ENCODE results near the gene IPO5.
"Not testable (repeated sequence)": the region's sequence is repeated elsewhere in the genome, so short reads cannot be mapped to it uniquely, and the experiment has no call there.

Gene IPO5

GRCh38 chr13:98047785-98048184 lies 94.3 kb downstream of the IPO5 start:
- not testable (repeated sequence) for H3K27ac ChIP-seq, H3K4me3 ChIP-seq

- Histone ChIP-seq H3K27ac (no peak overlapping the region), H3K4me3 (no peak overlapping the region)
These were observed 94.8 kb downstream of the IPO5 start for GRCh38 chr13:98048265-98048664.

GRCh38 chr13:98050041-98050466 lies 96.6 kb downstream of the IPO5 start:
- Histone ChIP-seq H3K4me3 (no peak overlapping the region), H3K27ac (no peak overlapping the region)

GRCh38 chr13:98052412-98052811 lies 98.9 kb downstream of the IPO5 start:
- H3K27ac ChIP-seq, result no peak overlapping the region
- H3K4me3 ChIP-seq, result no peak overlapping the region

GRCh38 chr13:98054301-98054700 lies 100.8 kb downstream of the IPO5 start:
- H3K4me3 ChIP-seq, result no peak overlapping the region
- no peak overlapping the region for H3K27ac ChIP-seq

- H3K27ac ChIP-seq, result no peak overlapping the region
- H3K4me3 ChIP-seq, result no peak overlapping the region
These were observed 102.1 kb downstream of the IPO5 start for GRCh38 chr13:98055623-98056022.

- Histone ChIP-seq H3K4me3 (no peak overlapping the region), H3K27ac (no peak overlapping the region)
These were observed 103.5 kb downstream of the IPO5 start for GRCh38 chr13:98056839-98057410.

- Histone ChIP-seq H3K27ac (no peak overlapping the region), H3K4me3 (no peak overlapping the region)
These were observed 105.8 kb downstream of the IPO5 start for GRCh38 chr13:98059276-98059675.

GRCh38 chr13:98060282-98060681 lies 106.8 kb downstream of the IPO5 start:
- H3K4me3 ChIP-seq, result no peak overlapping the region
- no peak overlapping the region for H3K27ac ChIP-seq

GRCh38 chr13:98065468-98065867 lies 112.0 kb downstream of the IPO5 start:
- H3K4me3 ChIP-seq, result no peak overlapping the region
- no peak overlapping the region for H3K27ac ChIP-seq

GRCh38 chr13:98066636-98067035 lies 113.2 kb downstream of the IPO5 start:
- Histone ChIP-seq H3K4me3 (no peak overlapping the region), H3K27ac (no peak overlapping the region)

GRCh38 chr13:98068521-98068920 lies 115.0 kb downstream of the IPO5 start:
- H3K4me3 ChIP-seq, result no peak overlapping the region

GRCh38 chr13:98069985-98070384 lies 116.5 kb downstream of the IPO5 start:
- Histone ChIP-seq H3K4me3 (no peak overlapping the region), H3K27ac (no peak overlapping the region)

More at GRCh38 chr13:98068521-98068920, 115.0 kb downstream of the IPO5 start:
- no peak overlapping the region for H3K27ac ChIP-seq

GRCh38 chr13:98071316-98071715 lies 117.8 kb downstream of the IPO5 start:
- Histone ChIP-seq H3K4me3 (no peak overlapping the region), H3K27ac (no peak overlapping the region)

GRCh38 chr13:98072476-98072875 lies 119.0 kb downstream of the IPO5 start:
- H3K4me3 ChIP-seq, result no peak overlapping the region
- no peak overlapping the region for H3K27ac ChIP-seq
